Neural crest cell (in vitro differentiated cells): ENCODE data around the gene APLP2. TPM values are rescaled to one million over a fixed set of nuclear protein-coding genes. Genes with fewer than 3 reads are reported as not detected.

Experiments used
- DNase-seq: peaks from one replicate; pipeline ENCODE4 v3.0.0; 2021; ENCODE audit warnings: low read depth, mixed read lengths, low spot score
- H3K27ac Mint-ChIP-seq: one replicate; pipeline ENCODE4 v1.8.0; 2021; ENCODE audit warnings: mild to moderate bottlenecking, mixed read lengths; ENCODE audit not compliant: unreplicated experiment
- H3K27me3 Mint-ChIP-seq: 2 replicates; pipeline ENCODE4 v1.8.0; 2021; ENCODE audit warnings: low read depth, mild to moderate bottlenecking, mixed read lengths
- H3K36me3 Mint-ChIP-seq: 2 replicates; pipeline ENCODE4 v1.8.0; 2021; ENCODE audit warnings: low read depth, mild to moderate bottlenecking, mixed read lengths
- H3K4me1 Mint-ChIP-seq: 2 replicates; pipeline ENCODE4 v1.8.0; 2021; ENCODE audit warnings: mixed read lengths
- H3K4me3 Mint-ChIP-seq: one replicate; pipeline ENCODE4 v1.8.0; 2021; ENCODE audit warnings: mild to moderate bottlenecking, mixed read lengths
- H3K9me3 Mint-ChIP-seq: 2 replicates; pipeline ENCODE4 v1.8.0; 2021; ENCODE audit warnings: mixed read lengths
- total RNA-seq: library from RNA; stranded (reverse); gene quantifications from 2 replicates; pipeline ENCODE4 v1.2.1, GENCODE V29; 2021
- TF ChIP-seq, protein P1 (sequence below): fragments of 200-600 bp; sonication (generic); conservative IDR thresholded peaks from 2 replicates; pipeline ENCODE4 v1.5.0; 2021; ENCODE audit warnings: antibody characterized with exemption, mild to moderate bottlenecking

The APLP2 gene
- total RNA-seq, 1 donor from 2014 or later = 234 TPM

DNA sequence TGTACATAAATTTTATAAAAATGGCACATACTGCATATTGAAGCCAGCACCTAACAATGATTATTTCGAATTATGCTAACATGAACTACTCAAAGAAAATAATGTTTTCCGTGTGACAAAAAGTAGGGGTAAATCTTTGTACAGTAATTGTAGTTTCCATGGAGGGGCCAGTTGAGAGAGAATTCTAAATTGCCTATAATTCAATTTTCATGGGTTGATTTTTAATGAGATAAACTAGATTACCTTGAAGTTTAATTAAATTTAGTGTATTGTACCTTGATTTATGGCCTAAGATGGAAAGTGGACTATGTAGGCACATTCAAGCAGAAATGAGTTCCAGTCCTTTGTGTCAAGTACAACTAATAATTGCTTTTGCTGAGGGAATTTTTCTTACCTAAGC, 5.0 kb downstream of the APLP2 start:
- Mint-ChIP-seq H3K27ac (no peak overlapping the region), H3K4me1 (peaks cover 39% of the 10 kb centered on the region), H3K4me3 (no peak overlapping the region), H3K27me3 (no peaks in the 10 kb centered on the region), H3K36me3 (no peaks in the 10 kb centered on the region), H3K9me3 (no peaks in the 10 kb centered on the region)
- TF ChIP-seq, protein P1, sequence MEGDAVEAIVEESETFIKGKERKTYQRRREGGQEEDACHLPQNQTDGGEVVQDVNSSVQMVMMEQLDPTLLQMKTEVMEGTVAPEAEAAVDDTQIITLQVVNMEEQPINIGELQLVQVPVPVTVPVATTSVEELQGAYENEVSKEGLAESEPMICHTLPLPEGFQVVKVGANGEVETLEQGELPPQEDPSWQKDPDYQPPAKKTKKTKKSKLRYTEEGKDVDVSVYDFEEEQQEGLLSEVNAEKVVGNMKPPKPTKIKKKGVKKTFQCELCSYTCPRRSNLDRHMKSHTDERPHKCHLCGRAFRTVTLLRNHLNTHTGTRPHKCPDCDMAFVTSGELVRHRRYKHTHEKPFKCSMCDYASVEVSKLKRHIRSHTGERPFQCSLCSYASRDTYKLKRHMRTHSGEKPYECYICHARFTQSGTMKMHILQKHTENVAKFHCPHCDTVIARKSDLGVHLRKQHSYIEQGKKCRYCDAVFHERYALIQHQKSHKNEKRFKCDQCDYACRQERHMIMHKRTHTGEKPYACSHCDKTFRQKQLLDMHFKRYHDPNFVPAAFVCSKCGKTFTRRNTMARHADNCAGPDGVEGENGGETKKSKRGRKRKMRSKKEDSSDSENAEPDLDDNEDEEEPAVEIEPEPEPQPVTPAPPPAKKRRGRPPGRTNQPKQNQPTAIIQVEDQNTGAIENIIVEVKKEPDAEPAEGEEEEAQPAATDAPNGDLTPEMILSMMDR = no peak
- no peak for DNase-seq

DNA sequence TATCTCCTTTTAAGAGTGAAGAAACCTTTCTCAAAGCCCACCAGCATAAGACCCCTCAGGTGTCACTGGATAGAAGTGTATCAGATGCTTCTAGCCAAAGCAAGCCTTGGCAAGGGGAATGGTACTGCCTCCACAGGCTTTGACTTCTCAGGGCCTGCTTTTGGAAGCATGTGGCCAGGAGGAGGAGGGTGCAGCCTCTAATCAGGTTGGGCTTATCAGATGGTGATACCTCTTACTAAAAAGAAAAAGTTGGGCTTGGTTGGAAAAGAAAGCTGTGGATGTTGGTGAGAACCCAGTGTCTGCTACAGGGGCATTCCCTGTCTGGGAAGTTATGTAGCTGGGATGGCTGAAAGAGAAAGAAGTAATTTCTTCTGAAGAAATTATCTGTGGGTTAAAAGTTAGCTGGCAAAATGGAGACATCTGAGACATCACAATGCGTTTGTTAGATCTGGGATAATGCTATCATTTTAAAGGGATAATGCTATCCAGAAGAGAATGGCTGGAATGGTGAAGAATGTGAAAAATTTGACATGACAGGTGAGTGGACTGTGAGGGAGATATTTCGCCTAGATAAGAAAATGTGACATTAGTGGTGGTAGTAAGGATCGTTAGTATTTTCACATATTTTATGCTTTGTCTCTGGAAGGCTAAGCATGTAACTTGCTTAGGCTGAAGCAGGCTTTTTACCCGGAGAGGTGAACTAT, 7.2 kb downstream of the APLP2 start:
- Mint-ChIP-seq H3K9me3 (no peaks in the 10 kb centered on the region), H3K36me3 (no peaks in the 10 kb centered on the region), H3K27ac (no peak overlapping the region), H3K4me1 (peaks cover 30% of the 10 kb centered on the region), H3K4me3 (peak overlapping the region; percentile 50), H3K27me3 (no peaks in the 10 kb centered on the region)
- no peak for DNase-seq
- TF ChIP-seq, protein P1 = no peak

DNA sequence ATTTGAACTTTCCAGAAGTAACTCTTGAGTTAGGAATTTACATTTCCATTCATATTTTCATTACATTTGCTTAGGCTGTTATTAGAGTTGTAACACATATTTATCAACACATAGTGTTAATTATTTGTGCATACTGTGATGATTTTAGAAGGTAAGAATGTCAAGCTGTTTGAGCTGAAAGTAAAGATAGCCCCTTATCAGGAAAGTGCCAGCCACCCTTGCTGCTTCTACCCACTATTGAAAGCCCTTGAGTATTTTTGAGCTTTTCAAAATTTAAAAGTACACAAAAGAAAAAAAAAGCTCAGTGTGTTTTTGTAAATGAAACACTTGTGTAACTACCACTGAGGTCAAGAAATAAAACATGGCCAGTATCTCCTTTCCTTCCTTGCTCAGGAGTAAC, 8.0 kb downstream of the APLP2 start:
- H3K4me3 Mint-ChIP-seq = no peak overlapping the region
- H3K27ac Mint-ChIP-seq = no peak overlapping the region
- TF ChIP-seq, protein P1 = no peak

DNA sequence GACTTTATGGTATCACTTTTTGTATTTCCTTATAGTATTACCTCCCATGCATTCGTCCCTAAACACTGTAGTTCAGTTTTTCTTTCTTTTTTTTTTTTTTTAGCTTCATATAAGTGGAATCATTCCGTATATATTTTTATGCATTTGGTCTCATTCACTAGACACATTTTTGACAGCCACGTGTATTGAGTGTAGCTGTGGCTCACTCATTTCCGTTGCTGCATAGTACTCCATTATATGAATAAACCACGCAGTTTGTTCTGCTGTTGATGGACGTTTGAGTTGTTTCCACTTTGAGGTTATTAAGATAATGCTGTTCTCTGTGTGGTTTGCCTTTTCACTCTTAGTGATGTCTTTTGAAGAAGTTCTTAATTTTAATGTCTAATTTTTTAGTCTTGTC, 8.4 kb downstream of the APLP2 start:
- TF ChIP-seq, protein P1 = no peak
- no peaks in the 10 kb centered on the region for H3K27me3 Mint-ChIP-seq
- no peak for DNase-seq
- H3K36me3 Mint-ChIP-seq = peaks cover 4% of the 10 kb centered on the region
- no peak overlapping the region for H3K4me3 Mint-ChIP-seq
- H3K9me3 Mint-ChIP-seq = no peaks in the 10 kb centered on the region
- H3K4me1 Mint-ChIP-seq = peaks cover 30% of the 10 kb centered on the region
- no peak overlapping the region for H3K27ac Mint-ChIP-seq

More for the DNA sequence above, 8.0 kb downstream of the APLP2 start:
- H3K36me3 Mint-ChIP-seq = peaks cover 4% of the 10 kb centered on the region
- H3K4me1 Mint-ChIP-seq = peaks cover 28% of the 10 kb centered on the region
- no peaks in the 10 kb centered on the region for H3K27me3 Mint-ChIP-seq
- H3K9me3 Mint-ChIP-seq = no peaks in the 10 kb centered on the region
- no peak for DNase-seq

DNA sequence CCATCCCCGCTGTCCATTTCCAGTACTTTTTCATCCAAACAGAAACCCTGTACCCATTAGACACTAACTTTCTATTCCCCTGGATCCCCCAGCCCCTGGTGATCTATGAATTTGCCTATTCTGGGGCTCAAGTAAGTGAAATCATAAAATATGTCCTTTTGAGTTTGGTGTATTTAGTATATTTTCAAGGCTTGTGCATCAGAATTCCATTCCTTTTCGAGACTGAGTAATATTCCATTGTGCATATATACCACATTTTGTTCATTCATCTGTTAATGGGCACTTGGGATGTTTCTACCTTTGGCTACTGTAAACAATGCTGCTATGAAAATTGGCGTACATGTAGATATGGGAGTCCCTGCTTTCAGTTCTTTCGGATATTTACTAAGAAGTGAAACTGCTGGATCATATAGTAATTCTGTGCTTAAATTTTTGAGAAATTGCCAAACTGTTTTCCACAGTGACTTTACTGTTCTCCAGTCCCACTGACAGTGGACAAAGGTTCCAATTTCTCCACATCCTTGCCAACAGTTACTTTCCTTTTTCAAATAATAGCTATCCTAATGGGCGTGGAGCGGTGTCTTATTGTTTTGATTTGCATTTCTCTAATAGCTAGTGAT, 16.1 kb downstream of the APLP2 start:
- H3K4me3 Mint-ChIP-seq = no peak overlapping the region
- H3K27me3 Mint-ChIP-seq = no peaks in the 10 kb centered on the region
- no peak overlapping the region for H3K27ac Mint-ChIP-seq
- peaks cover 35% of the 10 kb centered on the region for H3K4me1 Mint-ChIP-seq
- H3K36me3 Mint-ChIP-seq = peaks cover 21% of the 10 kb centered on the region
- TF ChIP-seq, protein P1 = no peak
- H3K9me3 Mint-ChIP-seq = no peaks in the 10 kb centered on the region
- DNase-seq = no peak
